ENCODE data around the gene NEMP1.

The NEMP1 gene

DNA sequence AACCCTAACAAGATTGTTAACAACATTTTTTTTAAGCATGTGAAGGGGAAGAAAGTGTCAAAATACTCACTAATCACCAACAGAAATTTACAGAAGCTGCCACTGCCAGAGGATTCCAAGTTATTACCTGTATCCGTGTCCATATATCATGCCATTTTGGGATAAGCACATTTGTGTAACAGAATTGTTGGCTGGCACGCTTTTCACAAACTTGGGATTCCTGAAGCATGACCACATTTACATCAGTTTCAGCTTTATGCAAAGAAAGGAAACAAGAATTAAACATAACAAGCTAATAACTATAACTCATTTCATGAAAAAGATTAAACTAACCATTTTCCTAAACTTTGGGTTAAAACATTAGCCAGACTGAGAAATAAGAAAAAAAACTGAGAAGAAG lies 5.9 kb downstream of the NEMP1 start:
- Histone ChIP-seq H3K36me3 (ENCODE audit: low read length) (peaks cover 35% of the 10 kb centered on the region), H3K4me2 (ENCODE audit: low read depth, low read length, poor library complexity, severe bottlenecking) (peak overlapping the region; percentile 10), H3K9ac (ENCODE audit: low read length) (no peak overlapping the region), H3F3A (ENCODE audit: insufficient read depth) (peaks cover 25% of the 10 kb centered on the region), H3K27me3 (ENCODE audit: low read length) (no peaks in the 10 kb centered on the region), H3K27ac (ENCODE audit: low read depth, low read length) (no peak overlapping the region), H3K9me3 (ENCODE audit: insufficient read depth, low read length) (no peaks in the 10 kb centered on the region), H3K4me3 (ENCODE audit: insufficient read depth, low read length, poor library complexity, severe bottlenecking) (no peak overlapping the region), H3K79me2 (ENCODE audit: insufficient read depth, low read length) (peaks cover 46% of the 10 kb centered on the region), H3K9me2 (replicated peaks; ENCODE audit: insufficient read depth, low read length) (no peaks in the 10 kb centered on the region), H4K20me1 (ENCODE audit: low read depth, low read length) (no peaks in the 10 kb centered on the region), H2AFZ (ENCODE audit: low read depth, low read length, severe bottlenecking) (no peak overlapping the region)
- no peak for TF ChIP-seq EZH2phosphoT487 (conservative IDR thresholded peaks at IDR 0.05; ENCODE audit: low read length)
- no peak for TF ChIP-seq CTCF (IDR thresholded peaks at IDR 0.05; ENCODE audit: insufficient read depth, low read length, poor library complexity, severe bottlenecking)

DNA sequence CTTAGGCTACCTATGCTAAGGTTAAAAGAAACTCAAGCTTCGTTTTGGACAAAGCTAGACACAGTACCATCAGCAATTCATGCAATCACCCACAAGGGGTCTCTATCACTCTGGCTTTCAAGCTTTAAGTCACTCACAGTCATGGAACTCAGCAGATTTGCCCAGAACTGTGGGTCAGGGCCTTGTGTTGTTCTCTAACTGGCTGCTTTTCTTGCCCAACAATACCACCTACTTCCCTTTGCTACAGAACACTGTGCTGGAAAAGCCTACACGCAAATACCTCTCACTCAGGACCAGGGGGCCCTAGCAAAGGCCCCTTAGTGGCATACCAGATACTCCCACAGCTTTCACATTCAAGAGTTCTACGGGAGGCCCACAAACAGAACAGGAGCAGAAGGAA lies 9.1 kb downstream of the NEMP1 start:
- Histone ChIP-seq H3K27me3 (ENCODE audit: low read length) (no peaks in the 10 kb centered on the region), H3K36me3 (ENCODE audit: low read length) (peaks cover 39% of the 10 kb centered on the region), H2AFZ (ENCODE audit: low read depth, low read length, severe bottlenecking) (no peak overlapping the region), H3F3A (ENCODE audit: insufficient read depth) (peaks cover 31% of the 10 kb centered on the region), H3K27ac (ENCODE audit: low read depth, low read length) (peak overlapping the region; percentile 24; the same call in 1 of the 2 replicates), H3K9me2 (replicated peaks; ENCODE audit: insufficient read depth, low read length) (no peaks in the 10 kb centered on the region), H3K4me2 (ENCODE audit: low read depth, low read length, poor library complexity, severe bottlenecking) (no peak overlapping the region), H3K9ac (ENCODE audit: low read length) (no peak overlapping the region), H4K20me1 (ENCODE audit: low read depth, low read length) (no peaks in the 10 kb centered on the region), H3K9me3 (ENCODE audit: insufficient read depth, low read length) (no peaks in the 10 kb centered on the region), H3K79me2 (ENCODE audit: insufficient read depth, low read length) (peaks cover 25% of the 10 kb centered on the region), H3K4me3 (ENCODE audit: insufficient read depth, low read length, poor library complexity, severe bottlenecking) (no peak overlapping the region)
- no peak for TF ChIP-seq EZH2phosphoT487 (conservative IDR thresholded peaks at IDR 0.05; ENCODE audit: low read length)
- peak; percentile 72 for TF ChIP-seq CTCF (IDR thresholded peaks at IDR 0.05; ENCODE audit: insufficient read depth, low read length, poor library complexity, severe bottlenecking)

DNA sequence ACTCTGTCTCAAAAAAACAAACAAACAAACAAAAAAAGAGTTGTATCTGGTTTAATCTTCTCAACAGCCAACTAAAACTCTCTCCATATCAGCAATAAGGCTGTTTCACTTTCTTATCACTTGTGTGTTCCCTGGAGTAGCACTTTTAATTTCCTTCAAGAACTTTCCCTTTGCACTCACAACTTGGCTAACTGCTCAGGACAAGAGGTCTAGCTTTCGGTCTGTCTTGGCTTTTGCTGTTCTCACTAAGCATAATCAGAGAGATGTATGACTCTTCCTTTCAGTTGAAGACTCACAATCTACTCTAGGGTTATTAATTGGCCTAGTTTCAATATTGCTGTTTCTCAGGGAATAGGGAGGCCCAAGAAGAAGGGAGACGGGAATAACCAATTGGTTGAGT lies 12.3 kb downstream of the NEMP1 start:
- Histone ChIP-seq H3K79me2 (ENCODE audit: insufficient read depth, low read length) (peaks cover 9% of the 10 kb centered on the region; the same call in 1 of the 2 replicates), H3K4me3 (ENCODE audit: insufficient read depth, low read length, poor library complexity, severe bottlenecking) (no peak overlapping the region), H4K20me1 (ENCODE audit: low read depth, low read length) (no peaks in the 10 kb centered on the region), H3K27me3 (ENCODE audit: low read length) (no peaks in the 10 kb centered on the region), H3K9ac (ENCODE audit: low read length) (no peak overlapping the region), H3K27ac (ENCODE audit: low read depth, low read length) (no peak overlapping the region), H3K36me3 (ENCODE audit: low read length) (peaks cover 47% of the 10 kb centered on the region), H3K4me2 (ENCODE audit: low read depth, low read length, poor library complexity, severe bottlenecking) (no peak overlapping the region), H3F3A (ENCODE audit: insufficient read depth) (peaks cover 37% of the 10 kb centered on the region; the same call in 1 of the 2 replicates), H3K9me2 (replicated peaks; ENCODE audit: insufficient read depth, low read length) (no peaks in the 10 kb centered on the region), H2AFZ (ENCODE audit: low read depth, low read length, severe bottlenecking) (no peak overlapping the region), H3K9me3 (ENCODE audit: insufficient read depth, low read length) (no peaks in the 10 kb centered on the region)
- TF ChIP-seq CTCF (IDR thresholded peaks at IDR 0.05; ENCODE audit: insufficient read depth, low read length, poor library complexity, severe bottlenecking) (no peak), EZH2phosphoT487 (conservative IDR thresholded peaks at IDR 0.05; ENCODE audit: low read length) (no peak)

Measured in SU-DHL-6 (cell line).